B cell (primary cell): Measurements from ENCODE around the gene FGFRL1. TPM values are rescaled to one million over a fixed set of nuclear protein-coding genes. Genes with fewer than 3 reads are reported as not detected.
A peak's percentile ranks its signal among the peaks of the same experiment; 100 is the strongest.

Source experiments
- ATAC-seq: fragments of 200-7000 bp; cut with Tn5 transposase; one replicate; pipeline ENCODE4 v1.10.0; 2021; ENCODE audit warnings: low read depth, mild to moderate bottlenecking, moderate number of reproducible peaks, moderate library complexity
- CTCF ChIA-PET: fragments of 350-600 bp; sonication (Branson Sonifier 250); formaldehyde crosslinking; loops from one replicate; lab custom pipeline; 2021; ENCODE audit warnings: antibody characterized with exemption, inconsistent platforms; lab: Charles Lee
- POLR2A ChIA-PET: fragments of 350-600 bp; sonication (Branson Sonifier 250); formaldehyde crosslinking; loops from one replicate; lab custom pipeline; 2021; ENCODE audit warnings: antibody characterized with exemption; lab: Charles Lee
- DNase-seq: peaks from one replicate; pipeline ENCODE4 v3.0.0; 2013
- H2AFZ ChIP-seq: 2 replicates; pipeline ENCODE4 v1.6.1; 2012; ENCODE audit warnings: mild to moderate bottlenecking, low read depth, low read length; ENCODE audit not compliant: insufficient read depth, poor library complexity, severe bottlenecking
- H3K27ac ChIP-seq, 2 donors: 1 replicate in 1 of 2; 2 replicates in 1 of 2; pipeline ENCODE4 v1.5.1; 2012 to 2013; ENCODE audit warnings: low read length in 2 of 2, mild to moderate bottlenecking in 2 of 2, moderate library complexity in 1 of 2
- H3K27me3 ChIP-seq, 4 experiments: fragments of 200-600 bp in 1 of 4; sonication (generic) in 1 of 4; replicated peaks in 1 of 4; 1 replicate in 2 of 4; 2 replicates in 2 of 4; pipeline versions ENCODE4 v1.6.1 to v1.7.0; 2013 to 2016; ENCODE audit warnings: low read length in 3 of 4, mild to moderate bottlenecking in 2 of 4, mixed read lengths in 1 of 4, moderate library complexity in 1 of 4; ENCODE audit not compliant: insufficient read depth in 4 of 4, control insufficient read depth in 3 of 4; ENCODE audit errors: control extremely low read depth in 1 of 4
- H3K36me3 ChIP-seq, 2 experiments: replicated peaks in 1 of 2; 1 replicate in 1 of 2; 2 replicates in 1 of 2; pipeline versions ENCODE4 v1.6.1 to v1.7.1; 2013; ENCODE audit warnings: low read length in 1 of 2; ENCODE audit not compliant: insufficient read depth in 2 of 2, control insufficient read depth in 1 of 2; ENCODE audit errors: control extremely low read depth in 1 of 2, extremely low read depth in 1 of 2
- H3K4me1 ChIP-seq, 2 donors: fragments of 200-600 bp in 1 of 2; sonication (generic) in 1 of 2; 1 replicate in 1 of 2; 2 replicates in 1 of 2; pipeline versions ENCODE4 v1.5.1 to v1.6.1; 2013 to 2017; ENCODE audit warnings: low read length in 2 of 2; ENCODE audit not compliant: control insufficient read depth in 2 of 2, insufficient read depth in 2 of 2
- H3K4me2 ChIP-seq: replicated peaks from 2 replicates; pipeline ENCODE3; 2012; ENCODE audit warnings: mild to moderate bottlenecking, low read depth, low read length; ENCODE audit not compliant: poor library complexity, severe bottlenecking
- H3K4me3 ChIP-seq, 5 experiments: fragments of 200-600 bp in 1 of 5; sonication (generic) in 1 of 5; 1 replicate in 3 of 5; 2 replicates in 2 of 5; pipeline versions ENCODE4 v1.5.1 to v1.7.0; 2011 to 2016; ENCODE audit warnings: low read length in 4 of 5, mild to moderate bottlenecking in 4 of 5, low read depth in 2 of 5, control low read depth in 1 of 5, moderate library complexity in 1 of 5; ENCODE audit not compliant: insufficient read depth in 1 of 5; ENCODE audit errors: control extremely low read depth in 1 of 5, extremely low read depth in 1 of 5
- H3K79me2 ChIP-seq: fragments of 200-600 bp; sonication (generic); one replicate; pipeline ENCODE4 v1.6.0; 2016; ENCODE audit warnings: low read length; ENCODE audit not compliant: control insufficient read depth, insufficient read depth
- H3K9ac ChIP-seq: fragments of 200-600 bp; sonication (generic); 2 replicates; pipeline ENCODE4 v1.6.1; 2017; ENCODE audit warnings: mild to moderate bottlenecking, low read length, moderate library complexity
- H3K9me3 ChIP-seq, 3 donors: one replicate each; pipeline versions ENCODE4 v1.6.1 to v1.7.1; 2013; ENCODE audit warnings: low read length in 2 of 3; ENCODE audit not compliant: control insufficient read depth in 2 of 3, insufficient read depth in 1 of 3; ENCODE audit errors: control extremely low read depth in 1 of 3
- H4K20me1 ChIP-seq: 2 replicates; pipeline ENCODE4 v1.6.0; 2012; ENCODE audit warnings: mild to moderate bottlenecking, low read length; ENCODE audit not compliant: insufficient read depth, control insufficient read depth, poor library complexity, severe bottlenecking
- H3K27ac Mint-ChIP-seq: one replicate; pipeline ENCODE4 v1.8.0; 2021; ENCODE audit warnings: mixed read lengths
- H3K27me3 Mint-ChIP-seq: one replicate; pipeline ENCODE4 v1.8.0; 2021; ENCODE audit warnings: mixed read lengths
- H3K4me1 Mint-ChIP-seq: one replicate; pipeline ENCODE4 v1.8.0; 2021; ENCODE audit warnings: mixed read lengths
- H3K4me3 Mint-ChIP-seq: one replicate; pipeline ENCODE4 v1.8.0; 2021; ENCODE audit warnings: mixed read lengths
- H3K9me3 Mint-ChIP-seq: one replicate; pipeline ENCODE4 v1.8.0; 2022; ENCODE audit warnings: mixed read lengths; ENCODE audit not compliant: insufficient read depth
- CTCF ChIP-seq: fragments of 200-600 bp; IDR thresholded peaks from one replicate; pipeline ENCODE4 v1.8.0; 2022; ENCODE audit warnings: antibody characterized with exemption, mild to moderate bottlenecking
- EZH2 ChIP-seq: IDR thresholded peaks from 2 replicates; pipeline ENCODE4 v1.6.1; 2012; ENCODE audit warnings: borderline replicate concordance, low read depth, mild to moderate bottlenecking, moderate library complexity, low read length; ENCODE audit not compliant: insufficient read depth, poor library complexity, severe bottlenecking
- WGBS: methylation state at CpG from one replicate; pipeline ENCODE4 v1.1.5; 2013; ENCODE audit warnings: missing lambda C conversion rate; ENCODE audit not compliant: insufficient coverage; 5-methylcytosine and 5-hydroxymethylcytosine counted together
- intact Hi-C: fragments of 100-400 bp; cut with micrococcal nuclease; formaldehyde crosslinking; loops from one replicate; pipeline ENCODE4 v1.10.0; 2022
- polyA plus RNA-seq: library from polyadenylated mRNA; depleted of rRNA; stranded (reverse); fragments of >200 nt; gene quantifications from 2 replicates; pipeline ENCODE4 v1.2.3, GENCODE V29; 2012
- total RNA-seq, 2 donors: library from RNA; stranded (reverse); fragments of 120-200 nt in 1 of 2; gene quantifications; 1 replicate in 1 of 2; 2 replicates in 1 of 2; pipeline versions ENCODE4 v1.2.3 to v1.2.4, GENCODE V29; 2013 to 2022

Gene FGFRL1
- total and polyA plus RNA-seq, 2 donors (not counting 1 experiment from before 2014, with no cell fraction given): 24.1 to 28.9 TPM

GRCh38 chr4:1027219-1027914, 15.9 kb downstream of the FGFRL1 start:
- H3K9me3 ChIP-seq: peaks cover 0 to 6% (median 0%) of the 10 kb centered on the region in 3 donors
- ATAC-seq (no peak), DNase-seq (no peak)
- no peak overlapping the region for H2AFZ ChIP-seq
- no peak overlapping the region for H3K27ac ChIP-seq
- H3K27ac Mint-ChIP-seq: peak overlapping the region; percentile 26
- no peak overlapping the region for H3K9ac ChIP-seq
- no peaks in the 10 kb centered on the region for H3K79me2 ChIP-seq
- no peak overlapping the region for H3K4me3 ChIP-seq
- H3K4me3 Mint-ChIP-seq: no peak overlapping the region
- intact Hi-C loops: no loop called here
- no peak overlapping the region for H3K4me2 ChIP-seq
- ChIA-PET POLR2A (no interaction called here), CTCF (interaction anchor here (1.5 kb wide), 1 partner anchor 10 kb away, joined by 4 read pairs; no protein-coding TSS in a partner anchor)
- H3K4me1 Mint-ChIP-seq: peaks cover 18% of the 10 kb centered on the region
- H3K27me3 Mint-ChIP-seq: no peaks in the 10 kb centered on the region
- WGBS: 86% methylated on average over 26 of the region's 26 CpGs
- H3K4me1 ChIP-seq: peaks cover 10 to 23% of the 10 kb centered on the region in 2 donors
- no peaks in the 10 kb centered on the region for H4K20me1 ChIP-seq
- TF ChIP-seq EZH2: no peak
- TF ChIP-seq CTCF: no peak
- no peaks in the 10 kb centered on the region for H3K9me3 Mint-ChIP-seq
- H3K36me3 ChIP-seq: peaks cover 0 to 2% of the 10 kb centered on the region in 2 experiments
- H3K27me3 ChIP-seq: peaks cover 0 to 21% (median 0%) of the 10 kb centered on the region in 4 experiments

- no peak for ATAC-seq
- ChIA-PET POLR2A (no interaction called here), CTCF (interaction anchor here (1.5 kb wide), 1 partner anchor 10 kb away, joined by 4 read pairs; no protein-coding TSS in a partner anchor)
- no peak overlapping the region for H3K27ac ChIP-seq
- H3K79me2 ChIP-seq: no peaks in the 10 kb centered on the region
- H3K9me3 Mint-ChIP-seq: no peaks in the 10 kb centered on the region
- H3K9ac ChIP-seq: no peak overlapping the region
- no peak overlapping the region for H3K4me3 ChIP-seq
- intact Hi-C loops: no loop called here
- no peak for DNase-seq
- no peak overlapping the region for H3K4me2 ChIP-seq
- peak overlapping the region; percentile 26 for H3K27ac Mint-ChIP-seq
- WGBS: 80% methylated on average over 9 of the region's 9 CpGs
- H3K9me3 ChIP-seq: peaks cover 0 to 6% (median 0%) of the 10 kb centered on the region in 3 donors
- H2AFZ ChIP-seq: no peak overlapping the region
- no peaks in the 10 kb centered on the region for H3K27me3 Mint-ChIP-seq
- peaks cover 0 to 25% (median 0%) of the 10 kb centered on the region in 4 experiments for H3K27me3 ChIP-seq
- H3K4me3 Mint-ChIP-seq: no peak overlapping the region
- H4K20me1 ChIP-seq: no peaks in the 10 kb centered on the region
- H3K4me1 Mint-ChIP-seq: peaks cover 18% of the 10 kb centered on the region
- peaks cover 0 to 2% of the 10 kb centered on the region in 2 experiments for H3K36me3 ChIP-seq
- H3K4me1 ChIP-seq: peaks cover 8 to 18% of the 10 kb centered on the region in 2 donors
- TF ChIP-seq EZH2 (no peak), CTCF (no peak)
These were observed 16.5 kb downstream of the FGFRL1 start for GRCh38 chr4:1027915-1028238.
